HL-60 (cell line): ENCODE measurements around the gene LCE1C.

Experiments
- GABPA ChIP-seq: IDR thresholded peaks from 2 replicates; pipeline ENCODE4 v1.6.1; 2012; ENCODE audit warnings: low read depth
- POLR2AphosphoS5 ChIP-seq: IDR thresholded peaks from 2 replicates; pipeline ENCODE4 v1.6.1; 2012; ENCODE audit warnings: low read depth
- SPI1 ChIP-seq: IDR thresholded peaks from 2 replicates; pipeline ENCODE4 v1.6.1; 2012; ENCODE audit warnings: low read depth, mild to moderate bottlenecking, borderline replicate concordance
- TF ChIP-seq, protein P1 (sequence below): IDR thresholded peaks from one replicate; pipeline ENCODE4 v1.5.1; 2011; ENCODE audit warnings: low read length, control low read depth, inconsistent platforms; ENCODE audit not compliant: insufficient read depth
- TF ChIP-seq, protein P2 (sequence below): IDR thresholded peaks from 2 replicates; pipeline ENCODE4 v1.6.1; 2012; ENCODE audit warnings: low read depth; ENCODE audit not compliant: insufficient replicate concordance

DNA sequence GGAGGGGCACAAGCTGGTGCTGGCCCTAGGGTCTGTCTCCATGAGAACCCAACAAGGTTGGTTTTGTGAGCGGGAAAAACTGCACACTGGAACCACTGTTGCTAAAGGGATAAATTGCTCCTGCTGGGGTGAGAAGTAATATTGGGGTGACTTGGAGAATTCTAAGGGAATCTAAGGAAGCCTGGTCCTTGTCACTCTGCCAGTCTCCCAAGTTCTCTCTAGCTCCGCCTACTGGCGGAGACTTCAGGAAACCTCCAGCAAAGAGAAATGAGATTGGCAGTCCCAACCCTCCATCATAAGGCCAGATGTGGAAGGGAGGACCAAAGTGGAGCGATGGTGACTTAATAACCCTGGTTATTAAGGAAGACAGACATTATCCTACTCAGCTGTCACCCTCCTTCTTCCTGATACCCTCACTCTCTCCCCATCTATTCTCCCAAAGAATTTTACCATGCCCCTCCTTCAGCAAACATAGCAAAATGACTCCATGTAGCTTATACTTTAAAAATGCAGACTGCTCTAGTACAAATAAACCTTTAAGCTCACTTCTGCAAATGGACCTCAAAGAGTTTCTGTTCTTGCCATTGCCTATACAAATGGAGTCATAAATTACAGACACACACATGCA is 28.8 kb downstream of the LCE1C start:
- TF ChIP-seq POLR2AphosphoS5 (no peak), SPI1 (no peak), GABPA (no peak)
- TF ChIP-seq, protein P1, sequence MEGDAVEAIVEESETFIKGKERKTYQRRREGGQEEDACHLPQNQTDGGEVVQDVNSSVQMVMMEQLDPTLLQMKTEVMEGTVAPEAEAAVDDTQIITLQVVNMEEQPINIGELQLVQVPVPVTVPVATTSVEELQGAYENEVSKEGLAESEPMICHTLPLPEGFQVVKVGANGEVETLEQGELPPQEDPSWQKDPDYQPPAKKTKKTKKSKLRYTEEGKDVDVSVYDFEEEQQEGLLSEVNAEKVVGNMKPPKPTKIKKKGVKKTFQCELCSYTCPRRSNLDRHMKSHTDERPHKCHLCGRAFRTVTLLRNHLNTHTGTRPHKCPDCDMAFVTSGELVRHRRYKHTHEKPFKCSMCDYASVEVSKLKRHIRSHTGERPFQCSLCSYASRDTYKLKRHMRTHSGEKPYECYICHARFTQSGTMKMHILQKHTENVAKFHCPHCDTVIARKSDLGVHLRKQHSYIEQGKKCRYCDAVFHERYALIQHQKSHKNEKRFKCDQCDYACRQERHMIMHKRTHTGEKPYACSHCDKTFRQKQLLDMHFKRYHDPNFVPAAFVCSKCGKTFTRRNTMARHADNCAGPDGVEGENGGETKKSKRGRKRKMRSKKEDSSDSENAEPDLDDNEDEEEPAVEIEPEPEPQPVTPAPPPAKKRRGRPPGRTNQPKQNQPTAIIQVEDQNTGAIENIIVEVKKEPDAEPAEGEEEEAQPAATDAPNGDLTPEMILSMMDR = peak; percentile 33
- TF ChIP-seq, protein P2, sequence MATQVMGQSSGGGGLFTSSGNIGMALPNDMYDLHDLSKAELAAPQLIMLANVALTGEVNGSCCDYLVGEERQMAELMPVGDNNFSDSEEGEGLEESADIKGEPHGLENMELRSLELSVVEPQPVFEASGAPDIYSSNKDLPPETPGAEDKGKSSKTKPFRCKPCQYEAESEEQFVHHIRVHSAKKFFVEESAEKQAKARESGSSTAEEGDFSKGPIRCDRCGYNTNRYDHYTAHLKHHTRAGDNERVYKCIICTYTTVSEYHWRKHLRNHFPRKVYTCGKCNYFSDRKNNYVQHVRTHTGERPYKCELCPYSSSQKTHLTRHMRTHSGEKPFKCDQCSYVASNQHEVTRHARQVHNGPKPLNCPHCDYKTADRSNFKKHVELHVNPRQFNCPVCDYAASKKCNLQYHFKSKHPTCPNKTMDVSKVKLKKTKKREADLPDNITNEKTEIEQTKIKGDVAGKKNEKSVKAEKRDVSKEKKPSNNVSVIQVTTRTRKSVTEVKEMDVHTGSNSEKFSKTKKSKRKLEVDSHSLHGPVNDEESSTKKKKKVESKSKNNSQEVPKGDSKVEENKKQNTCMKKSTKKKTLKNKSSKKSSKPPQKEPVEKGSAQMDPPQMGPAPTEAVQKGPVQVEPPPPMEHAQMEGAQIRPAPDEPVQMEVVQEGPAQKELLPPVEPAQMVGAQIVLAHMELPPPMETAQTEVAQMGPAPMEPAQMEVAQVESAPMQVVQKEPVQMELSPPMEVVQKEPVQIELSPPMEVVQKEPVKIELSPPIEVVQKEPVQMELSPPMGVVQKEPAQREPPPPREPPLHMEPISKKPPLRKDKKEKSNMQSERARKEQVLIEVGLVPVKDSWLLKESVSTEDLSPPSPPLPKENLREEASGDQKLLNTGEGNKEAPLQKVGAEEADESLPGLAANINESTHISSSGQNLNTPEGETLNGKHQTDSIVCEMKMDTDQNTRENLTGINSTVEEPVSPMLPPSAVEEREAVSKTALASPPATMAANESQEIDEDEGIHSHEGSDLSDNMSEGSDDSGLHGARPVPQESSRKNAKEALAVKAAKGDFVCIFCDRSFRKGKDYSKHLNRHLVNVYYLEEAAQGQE = no peak
